ACHN (cell line): ENCODE results near the gene TSHB.

ENCODE experiments used
- DNase-seq: peaks from one replicate; pipeline ENCODE4 v3.0.0-alpha.2; 2015
- in situ Hi-C: cut with HindIII; loops from 2 replicates; pipeline ENCODE4 v1.10.0; 2017; ENCODE audit warnings: low sequenced_read_pairs, low pct_ligation_motif_present, low pct_unique_long_range_greater_than_20kb

The TSHB gene

GRCh38 chr1:115077984-115078330 lies 48.3 kb downstream of the TSHB start:
- no peak for DNase-seq
- in situ Hi-C loops, result no loop called here

DNA sequence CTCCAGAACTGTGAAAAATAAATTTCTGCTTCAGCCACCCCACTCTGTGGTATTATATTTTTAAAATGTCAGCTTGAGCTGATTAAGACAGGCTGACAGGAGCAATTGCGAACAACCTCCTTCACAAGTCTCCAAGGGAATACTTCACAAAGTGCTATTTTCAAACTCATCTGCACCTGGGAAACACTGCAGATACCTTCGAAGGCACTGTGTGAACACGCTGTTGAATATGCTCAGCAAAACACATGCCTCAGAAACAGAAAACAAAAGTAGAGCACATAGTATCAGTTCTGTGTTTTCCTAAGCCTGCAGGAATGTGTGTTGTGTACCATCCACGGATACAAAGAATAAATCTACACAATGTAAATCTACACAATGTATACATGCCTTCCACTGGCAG lies 49.1 kb downstream of the TSHB start:
- in situ Hi-C loops, result no loop called here

GRCh38 chr1:115082949-115083348 lies 53.3 kb downstream of the TSHB start:
- DNase-seq, result no peak
- in situ Hi-C loops, result no loop called here

More for the DNA sequence above, 49.1 kb downstream of the TSHB start:
- no peak for DNase-seq
